Diencephalon (tissue), 1 donor: ENCODE data around the gene C16orf87. TPM values are rescaled to one million over a fixed set of nuclear protein-coding genes. Genes with fewer than 3 reads are reported as not detected.

Experiments used
- small RNA-seq: library from RNA; depleted of rRNA; stranded (forward); fragments of <200 nt; gene quantifications from one replicate; pipeline ENCODE3, GENCODE V24; 2014
- total RNA-seq: library from RNA; depleted of rRNA; stranded (reverse); fragments of >200 nt; gene quantifications from one replicate; pipeline ENCODE4 v1.2.3, GENCODE V29; 2014

C16orf87 gene
- 32.8 TPM for total RNA-seq

DNA sequence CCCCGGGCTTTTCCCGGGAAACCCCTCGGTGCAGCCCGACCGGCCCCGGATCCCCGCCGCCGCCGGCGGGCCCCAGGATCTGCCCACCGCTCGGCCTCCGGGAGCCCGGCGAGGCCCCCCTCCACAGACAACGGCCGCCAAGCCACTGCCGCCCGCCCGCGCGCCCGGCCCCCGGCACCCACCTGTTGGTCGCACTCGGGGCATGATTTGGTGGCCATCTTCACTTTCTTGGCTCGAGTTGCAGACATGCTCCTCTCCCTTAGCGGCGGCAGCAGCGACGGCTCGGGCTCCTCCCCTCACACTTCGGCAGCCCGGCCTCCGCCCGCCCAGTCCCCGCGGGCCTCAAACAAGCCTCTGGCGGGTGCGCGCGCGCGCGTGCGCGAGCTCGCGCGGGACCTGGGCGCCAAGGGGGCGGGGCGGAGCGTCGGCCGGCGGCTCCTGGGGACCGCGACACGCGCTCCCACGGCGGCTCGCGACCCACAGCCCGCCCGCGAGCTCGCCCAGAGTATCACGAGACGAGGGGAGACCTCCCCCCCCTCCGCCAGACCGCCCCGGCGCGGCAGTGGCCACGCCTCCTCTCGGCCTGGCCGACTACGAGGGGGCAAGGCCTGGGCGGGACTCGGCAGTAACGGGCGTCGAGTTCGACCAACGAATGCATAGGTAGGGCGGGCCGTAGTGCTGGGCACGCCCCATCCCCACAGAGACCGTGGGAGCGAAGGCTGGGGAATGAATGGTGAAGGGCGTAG lies at the start of gene C16orf87:
Gene C16orf87, minus strand, starts transcription at position 279 of the 746 bp plus-strand sequence. Its CDS starts 31 bp downstream, at position 248.

DNA sequence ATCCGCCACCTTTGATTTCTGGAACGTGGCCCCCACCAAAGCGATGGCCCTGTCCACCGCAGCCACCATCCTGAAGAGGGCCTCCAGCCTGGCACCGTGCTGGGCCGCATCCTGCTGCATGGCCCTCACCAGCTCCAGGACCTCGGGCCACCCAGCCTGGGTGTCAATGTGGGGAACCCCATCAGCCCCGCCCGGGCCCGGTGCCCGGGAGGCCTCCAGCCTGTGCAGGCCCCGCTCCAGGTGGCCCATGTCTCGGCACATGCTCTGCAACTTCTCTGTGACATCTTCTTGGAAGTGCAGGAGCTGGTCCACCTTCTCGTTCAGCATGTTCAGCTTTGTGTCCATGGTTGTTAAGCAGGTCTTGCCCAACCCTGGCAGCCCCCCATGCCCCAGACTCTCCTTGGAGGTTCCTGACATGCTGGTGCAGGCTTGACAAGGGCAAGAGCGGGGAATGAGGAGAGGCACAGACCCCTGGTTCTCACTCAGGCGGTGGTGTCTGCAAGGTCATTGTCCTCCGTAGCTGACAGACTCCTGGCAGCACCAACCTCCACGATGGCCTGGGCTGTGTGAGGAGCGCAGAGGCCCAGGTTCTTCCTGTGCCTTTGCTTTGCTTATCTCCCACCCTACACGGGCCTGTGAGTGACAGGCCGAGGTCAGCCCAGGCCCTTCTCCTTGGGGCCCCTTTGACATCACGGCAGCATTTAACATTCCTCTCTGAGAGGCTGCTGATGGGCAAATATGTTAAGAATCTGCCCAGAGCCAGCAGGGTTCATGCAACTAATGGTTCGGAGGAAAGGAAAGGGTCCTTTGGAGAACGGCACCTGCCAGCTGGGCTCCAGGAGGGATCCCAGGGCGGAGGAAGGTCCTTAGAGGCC lies 83.0 kb downstream of the C16orf87 start, which contains the start of gene MYLK3:
Gene MYLK3, minus strand, starts transcription at position 568 of the 875 bp plus-strand sequence. Its CDS starts 151 bp downstream, at position 417.

Small RNA genes within 50 kb of the gene (small RNA-seq; reads per million reads assigned to genes)
- not detected for gene AC007225.2

Other genes with a start within 250 kb of the C16orf87 start
- gene SHCBP1, start 209.8 kb downstream of the C16orf87 start, total RNA-seq, result 4.6 TPM
- 172 TPM for gene VPS35, start 142.0 kb downstream of the C16orf87 start, total RNA-seq
- 9.0 TPM for gene ORC6, start 141.5 kb downstream of the C16orf87 start, total RNA-seq
- gene MYLK3, start 82.8 kb downstream of the C16orf87 start, total RNA-seq, result 5.5 TPM
- gene GPT2, start 53.2 kb upstream of the C16orf87 start, total RNA-seq, result 23.1 TPM
- 102 TPM for gene DNAJA2, start 142.5 kb upstream of the C16orf87 start, total RNA-seq